Head of caudate nucleus (tissue), 42 donors: ENCODE data around the gene ADAMTS8.

Source experiments
- DNase-seq, 42 donors: peaks; one replicate each; pipeline versions ENCODE4 v3.0.0 to v3.0.0-alpha.2; 2020 to 2021; ENCODE audit warnings: mixed read lengths in 7 of 42
- intact Hi-C: fragments of 100-400 bp; cut with DNase I; formaldehyde crosslinking; loops from one replicate; pipeline ENCODE4 v1.15.0; 2022

ADAMTS8 gene

DNA sequence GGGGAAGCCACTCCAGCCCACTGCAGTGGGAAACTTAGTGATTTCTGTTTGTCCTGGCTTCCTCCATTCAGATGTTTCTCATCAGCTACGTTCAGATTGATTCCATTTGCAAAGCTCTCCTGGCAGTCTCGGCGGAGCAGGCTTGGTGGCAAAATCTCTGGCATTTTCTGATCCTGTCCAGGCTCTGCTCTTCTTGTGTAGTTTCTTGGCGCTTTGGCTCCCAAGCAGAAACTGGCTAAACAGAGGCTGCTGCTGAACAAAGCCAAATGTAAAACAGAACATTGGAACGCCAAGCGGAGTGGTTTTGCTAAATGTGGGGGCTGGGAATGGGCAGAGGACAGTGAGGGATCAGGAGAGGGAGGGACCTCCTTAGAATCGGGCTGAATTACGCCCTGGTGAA, 36.7 kb downstream of the ADAMTS8 start:
- intact Hi-C loops, result loop anchor here (5.0 kb wide), 1 partner anchor 36 kb away; the partner anchor contains the start of gene ADAMTS8

GRCh38 chr11:130390071-130390758, 38.2 kb downstream of the ADAMTS8 start:
- peak in 40 of 42 donors; percentile 25 to 85 (median 68) for DNase-seq
- intact Hi-C loops, result loop anchor here (5.0 kb wide), 1 partner anchor 37 kb away; the partner anchor contains the start of gene ADAMTS8

More for the DNA sequence above, 36.7 kb downstream of the ADAMTS8 start:
- DNase-seq, result no peak

- intact Hi-C loops, result no loop called here
These were observed 39.0 kb downstream of the ADAMTS8 start for GRCh38 chr11:130389335-130389935.

GRCh38 chr11:130388607-130389205, 39.7 kb downstream of the ADAMTS8 start:
- no peak for DNase-seq
- intact Hi-C loops, result no loop called here

More at GRCh38 chr11:130389335-130389935, 39.0 kb downstream of the ADAMTS8 start:
- no peak for DNase-seq

DNA sequence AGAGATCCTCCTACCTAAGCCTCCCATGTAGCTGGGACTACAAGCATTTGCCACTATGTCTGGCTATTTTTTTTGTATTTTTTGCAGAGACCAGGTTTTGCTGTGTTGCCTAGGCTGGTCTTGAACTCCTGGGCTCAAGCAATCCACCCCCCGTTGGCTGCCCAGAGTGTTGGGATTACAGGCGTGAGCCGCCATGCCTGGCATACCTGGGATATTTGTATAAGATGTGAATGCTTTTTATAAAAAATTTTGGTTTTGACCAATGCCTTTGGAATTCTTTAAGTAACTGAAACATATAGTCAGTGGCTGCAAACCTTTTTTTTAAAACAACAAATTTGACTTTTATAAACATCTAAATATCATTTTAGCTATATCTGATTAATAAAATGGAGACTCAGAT, 42.4 kb downstream of the ADAMTS8 start:
- intact Hi-C loops, result no loop called here
- no peak for DNase-seq

DNA sequence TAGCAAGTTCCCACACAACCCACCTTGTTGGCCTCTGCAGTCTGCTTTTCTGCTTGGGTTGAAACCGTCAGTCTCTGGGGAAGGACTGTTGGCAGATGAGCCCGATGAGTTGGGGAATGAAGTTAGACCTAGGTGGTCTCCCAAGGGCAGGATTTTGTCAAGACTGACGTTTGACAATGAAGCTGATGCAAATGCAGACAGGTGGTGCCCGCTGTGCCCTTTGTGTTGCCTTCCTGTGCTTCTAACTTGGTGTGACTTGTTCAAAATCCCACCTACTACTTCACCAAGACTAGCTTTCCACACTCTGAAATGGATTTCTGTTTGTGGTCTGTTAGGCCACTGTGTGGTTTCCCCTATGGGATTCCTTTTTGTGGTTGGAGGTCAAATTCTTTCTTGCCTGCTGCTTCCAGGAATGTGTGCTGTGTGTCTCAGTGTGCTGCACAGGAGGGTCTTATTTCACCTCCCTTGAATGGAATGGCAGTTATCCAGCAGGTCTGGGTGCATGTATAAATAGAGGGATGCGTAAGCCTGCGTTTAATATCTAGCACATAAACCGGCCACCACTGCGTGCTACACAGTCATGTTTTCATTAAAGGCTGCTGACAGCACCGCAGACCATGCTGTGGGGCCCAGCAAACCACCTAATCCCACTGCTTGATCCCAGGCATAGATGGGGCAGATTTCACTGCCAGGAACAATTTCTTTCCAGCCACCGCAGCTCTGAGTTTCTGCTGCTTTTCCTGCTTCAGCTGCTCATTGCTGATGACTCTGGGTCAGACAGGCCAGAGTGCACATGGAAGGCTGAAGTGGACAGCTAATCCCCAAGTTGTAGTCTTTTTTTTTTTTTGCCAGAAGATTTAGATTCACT, 44.8 kb downstream of the ADAMTS8 start:
- no peak for DNase-seq
- intact Hi-C loops, result no loop called here

- intact Hi-C loops, result no loop called here
- no peak for DNase-seq
These were observed 47.1 kb downstream of the ADAMTS8 start for GRCh38 chr11:130381317-130381716.

DNA sequence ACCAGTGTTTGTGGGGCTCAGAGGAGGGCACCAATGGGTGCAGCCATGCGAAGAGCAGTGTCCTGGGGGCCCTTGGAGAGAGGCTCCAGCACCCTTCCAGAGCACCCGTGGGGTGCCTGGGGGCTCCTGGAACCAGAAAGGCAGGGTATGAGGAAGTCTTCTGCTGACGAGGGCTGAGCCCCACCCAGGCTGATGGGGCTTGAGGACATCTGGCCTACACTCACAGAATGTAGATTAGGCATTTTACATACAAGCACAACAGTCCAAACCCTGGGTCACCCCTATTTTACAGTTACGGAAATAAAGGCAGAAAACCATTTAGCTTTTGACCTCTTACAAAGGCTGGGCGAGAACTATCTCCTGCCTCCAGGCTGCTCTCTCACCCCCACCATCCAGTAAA, 47.6 kb downstream of the ADAMTS8 start:
- intact Hi-C loops, result no loop called here
- no peak for DNase-seq

DNA sequence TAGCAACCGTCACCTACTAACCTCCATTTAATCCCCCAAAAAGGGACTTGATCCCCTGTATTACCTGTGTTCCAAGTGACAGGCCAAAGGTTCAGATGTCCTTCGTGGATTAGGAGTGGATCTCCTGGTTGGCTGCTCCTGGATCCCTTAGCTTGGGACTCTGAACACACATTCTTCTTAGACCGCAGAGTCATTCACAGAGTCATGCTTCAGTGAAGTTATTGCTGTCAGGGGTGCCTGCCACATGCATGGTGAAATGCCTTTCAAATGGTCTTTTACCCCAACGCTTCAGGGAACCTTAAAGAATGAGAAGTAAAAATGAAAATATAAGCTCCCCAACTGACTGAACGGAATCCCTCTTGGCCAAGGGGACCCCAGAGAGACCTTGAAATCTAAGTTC, 49.1 kb downstream of the ADAMTS8 start:
- intact Hi-C loops, result no loop called here
- no peak for DNase-seq

GRCh38 chr11:130370845-130371590, 57.4 kb downstream of the ADAMTS8 start:
- intact Hi-C loops, result no loop called here
- DNase-seq, result peak in 1 of 42 donors; percentile 29

- peak in 41 of 42 donors; percentile 7 to 84 (median 55) for DNase-seq
These were observed 58.7 kb downstream of the ADAMTS8 start for GRCh38 chr11:130369713-130370112.

DNA sequence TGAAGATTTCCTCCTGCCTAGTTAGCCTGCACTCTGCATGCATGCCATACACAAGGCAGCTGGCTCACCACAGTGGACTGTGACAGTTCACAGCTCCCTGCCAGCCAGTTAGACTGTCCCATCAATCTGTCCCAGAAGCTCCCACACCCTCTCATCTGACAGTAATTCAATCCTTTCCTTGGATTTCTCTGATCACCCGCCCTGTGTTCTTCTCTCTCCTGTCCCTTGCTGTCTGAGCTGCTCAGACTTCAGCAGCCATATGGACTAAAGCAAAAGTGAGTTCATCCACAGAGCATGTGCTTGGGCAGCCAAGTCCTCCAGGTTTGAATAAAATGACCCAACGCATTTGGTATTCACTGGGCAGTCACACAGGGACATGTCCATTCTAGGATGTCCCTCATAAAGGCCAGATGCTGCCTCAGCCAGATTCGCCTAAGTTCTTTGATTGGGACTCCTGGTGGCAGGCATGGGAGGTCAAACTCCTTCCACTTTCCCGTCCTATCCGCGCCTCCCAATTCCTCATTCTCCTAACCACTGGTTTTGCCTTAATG, 59.2 kb downstream of the ADAMTS8 start:
- intact Hi-C loops, result no loop called here

More at GRCh38 chr11:130369713-130370112, 58.7 kb downstream of the ADAMTS8 start:
- intact Hi-C loops, result no loop called here

GRCh38 chr11:130359419-130359818, 69.0 kb downstream of the ADAMTS8 start:
- intact Hi-C loops, result no loop called here

More for the DNA sequence above, 59.2 kb downstream of the ADAMTS8 start:
- peak; percentile 19 to 87 (median 70) for DNase-seq

GRCh38 chr11:130358398-130358797, 70.0 kb downstream of the ADAMTS8 start:
- intact Hi-C loops, result no loop called here
- DNase-seq, result no peak

More at GRCh38 chr11:130359419-130359818, 69.0 kb downstream of the ADAMTS8 start:
- DNase-seq, result no peak
